SU-DHL-6 (cell line): Measurements from ENCODE around the gene CEACAM1.
"Not testable (repeated sequence)": the region's sequence is repeated elsewhere in the genome, so short reads cannot be mapped to it uniquely, and the experiment has no call there.

ENCODE experiments used
- H2AFZ ChIP-seq: fragments of 200-600 bp; sonication (generic); 2 replicates; pipeline ENCODE4 v1.6.1; 2014; ENCODE audit warnings: low read depth, mild to moderate bottlenecking, moderate library complexity, mixed read lengths, antibody characterized with exemption, low read length; ENCODE audit not compliant: severe bottlenecking
- H3F3A ChIP-seq: fragments of 200-600 bp; shearing (Covaris generic); 2 replicates; pipeline ENCODE4 v1.6.0; 2016; ENCODE audit warnings: antibody characterized with exemption, mild to moderate bottlenecking; ENCODE audit not compliant: insufficient read depth
- H3K27ac ChIP-seq: fragments of 200-600 bp; sonication (generic); 2 replicates; pipeline ENCODE4 v1.5.1; 2016; ENCODE audit warnings: low read depth, mild to moderate bottlenecking, low read length, moderate library complexity, mixed read lengths
- H3K27me3 ChIP-seq: fragments of 200-600 bp; sonication (generic), shearing (Covaris generic); 2 replicates; pipeline ENCODE4 v1.6.0; 2014; ENCODE audit warnings: mild to moderate bottlenecking, low read length
- H3K36me3 ChIP-seq: fragments of 200-600 bp; sonication (generic); 2 replicates; pipeline ENCODE4 v1.6.1; 2014; ENCODE audit warnings: mild to moderate bottlenecking, low read length, mixed read lengths
- H3K4me2 ChIP-seq: fragments of 300-600, 200-600 bp; shearing (Covaris generic), sonication (generic); 2 replicates; pipeline ENCODE4 v1.6.0; 2014; ENCODE audit warnings: low read length, low read depth, mild to moderate bottlenecking; ENCODE audit not compliant: poor library complexity, severe bottlenecking
- H3K4me3 ChIP-seq: fragments of 200-600 bp; sonication (generic); 2 replicates; pipeline ENCODE4 v1.5.1; 2014; ENCODE audit warnings: antibody characterized with exemption, low read length, mild to moderate bottlenecking, mixed read lengths; ENCODE audit not compliant: insufficient read depth, poor library complexity, severe bottlenecking
- H3K79me2 ChIP-seq: fragments of 200-600 bp; sonication (generic); 2 replicates; pipeline ENCODE4 v1.6.1; 2014; ENCODE audit warnings: mild to moderate bottlenecking, low read length, moderate library complexity; ENCODE audit not compliant: insufficient read depth
- H3K9ac ChIP-seq: fragments of 200-600 bp; sonication (generic); 2 replicates; pipeline ENCODE4 v1.7.0; 2014; ENCODE audit warnings: mild to moderate bottlenecking, low read length
- H3K9me2 ChIP-seq: fragments of 200-600 bp; sonication (generic); replicated peaks from 2 replicates; pipeline ENCODE4 v1.6.1; 2014; ENCODE audit warnings: low read length; ENCODE audit not compliant: insufficient read depth
- H3K9me3 ChIP-seq: fragments of 200-600 bp; sonication (generic); 2 replicates; pipeline ENCODE4 v1.6.1; 2014; ENCODE audit warnings: low read length, mixed read lengths; ENCODE audit not compliant: insufficient read depth
- H4K20me1 ChIP-seq: fragments of 200-600 bp; sonication (generic); 2 replicates; pipeline ENCODE4 v1.6.1; 2014; ENCODE audit warnings: low read depth, mild to moderate bottlenecking, antibody characterized with exemption, low read length, moderate library complexity, mixed read lengths
- EZH2phosphoT487 ChIP-seq: fragments of 200-600 bp; sonication (generic), shearing (Covaris generic); conservative IDR thresholded peaks from 2 replicates; pipeline ENCODE4 v1.6.1; 2018; ENCODE audit warnings: mild to moderate bottlenecking, antibody characterized with exemption, low read length, moderate library complexity, mixed read lengths
- TF ChIP-seq, protein P1 (sequence below): fragments of 200-600 bp; sonication (generic); IDR thresholded peaks from one replicate; pipeline ENCODE4 v1.5.1; 2017; ENCODE audit warnings: antibody characterized with exemption, mild to moderate bottlenecking, low read length, moderate library complexity; ENCODE audit not compliant: insufficient read depth, poor library complexity, severe bottlenecking

CEACAM1 gene

DNA sequence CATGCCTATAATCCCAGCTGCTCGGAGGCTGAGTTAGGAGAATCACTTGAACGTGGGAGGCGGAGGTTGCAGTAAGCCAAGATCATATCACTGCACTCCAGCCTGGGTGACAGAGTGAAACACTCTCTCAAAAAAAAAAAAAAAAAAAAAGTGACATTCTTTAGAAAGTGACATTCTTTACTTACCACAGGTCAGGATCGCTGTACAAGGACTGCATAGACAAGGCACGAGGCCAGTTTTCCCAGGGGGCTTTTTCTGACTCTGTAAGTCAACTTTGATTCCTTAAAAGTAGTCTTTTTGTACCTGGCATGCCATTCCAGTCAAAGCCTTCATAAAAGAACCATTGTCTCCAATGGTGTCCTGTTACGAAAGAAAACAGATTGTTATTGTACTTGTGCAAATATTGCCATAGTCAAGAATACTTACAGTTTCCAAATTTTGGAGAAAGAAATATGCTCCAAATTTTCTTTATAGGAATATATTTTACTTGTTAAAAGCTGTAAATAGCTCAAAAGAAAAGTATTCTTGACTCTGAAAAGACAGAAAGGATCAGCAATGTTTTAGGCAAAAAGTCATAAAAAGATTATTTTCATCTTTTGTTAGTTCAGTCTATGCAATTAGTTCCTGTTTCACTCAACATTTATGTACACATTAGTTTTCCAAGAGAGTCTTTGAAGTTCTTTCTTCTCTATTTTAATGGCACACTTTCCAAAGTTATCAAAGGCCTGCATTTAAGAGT is 39.3 kb downstream of the CEACAM1 start:
- Histone ChIP-seq H3K4me3 (no peak overlapping the region), H3K9ac (no peak overlapping the region), H3K9me2 (no peaks in the 10 kb centered on the region), H3K4me2 (no peak overlapping the region), H3K79me2 (no peaks in the 10 kb centered on the region), H4K20me1 (no peaks in the 10 kb centered on the region), H3K27me3 (no peaks in the 10 kb centered on the region), H3K27ac (no peak overlapping the region), H2AFZ (no peak overlapping the region), H3K9me3 (no peaks in the 10 kb centered on the region), H3F3A (no peaks in the 10 kb centered on the region), H3K36me3 (no peaks in the 10 kb centered on the region)
- TF ChIP-seq, protein P1, sequence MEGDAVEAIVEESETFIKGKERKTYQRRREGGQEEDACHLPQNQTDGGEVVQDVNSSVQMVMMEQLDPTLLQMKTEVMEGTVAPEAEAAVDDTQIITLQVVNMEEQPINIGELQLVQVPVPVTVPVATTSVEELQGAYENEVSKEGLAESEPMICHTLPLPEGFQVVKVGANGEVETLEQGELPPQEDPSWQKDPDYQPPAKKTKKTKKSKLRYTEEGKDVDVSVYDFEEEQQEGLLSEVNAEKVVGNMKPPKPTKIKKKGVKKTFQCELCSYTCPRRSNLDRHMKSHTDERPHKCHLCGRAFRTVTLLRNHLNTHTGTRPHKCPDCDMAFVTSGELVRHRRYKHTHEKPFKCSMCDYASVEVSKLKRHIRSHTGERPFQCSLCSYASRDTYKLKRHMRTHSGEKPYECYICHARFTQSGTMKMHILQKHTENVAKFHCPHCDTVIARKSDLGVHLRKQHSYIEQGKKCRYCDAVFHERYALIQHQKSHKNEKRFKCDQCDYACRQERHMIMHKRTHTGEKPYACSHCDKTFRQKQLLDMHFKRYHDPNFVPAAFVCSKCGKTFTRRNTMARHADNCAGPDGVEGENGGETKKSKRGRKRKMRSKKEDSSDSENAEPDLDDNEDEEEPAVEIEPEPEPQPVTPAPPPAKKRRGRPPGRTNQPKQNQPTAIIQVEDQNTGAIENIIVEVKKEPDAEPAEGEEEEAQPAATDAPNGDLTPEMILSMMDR = no peak
- no peak for TF ChIP-seq EZH2phosphoT487

DNA sequence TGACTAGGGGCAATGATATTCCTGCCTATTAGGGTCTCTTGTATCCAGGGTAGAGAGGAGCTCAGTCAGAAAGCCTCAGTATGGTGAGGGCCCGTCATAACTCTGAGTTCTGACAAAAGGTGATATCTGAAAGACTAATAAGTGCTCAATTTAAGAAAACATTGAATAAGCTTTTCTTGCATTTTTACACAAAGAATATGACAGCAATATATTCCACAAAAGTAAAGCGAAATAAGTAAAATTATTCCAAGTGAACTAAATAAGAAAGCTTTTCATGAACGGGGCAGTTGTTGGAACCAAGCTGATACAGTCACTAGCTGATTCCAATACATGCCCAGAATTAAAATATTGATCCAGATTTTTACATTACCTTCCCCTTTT is 40.5 kb downstream of the CEACAM1 start:
- Histone ChIP-seq H3F3A (no peaks in the 10 kb centered on the region), H3K4me2 (no peak overlapping the region), H3K36me3 (no peaks in the 10 kb centered on the region), H2AFZ (no peak overlapping the region), H3K79me2 (no peaks in the 10 kb centered on the region), H3K9me2 (no peaks in the 10 kb centered on the region), H4K20me1 (no peaks in the 10 kb centered on the region), H3K27me3 (no peaks in the 10 kb centered on the region), H3K9me3 (no peaks in the 10 kb centered on the region), H3K27ac (no peak overlapping the region), H3K4me3 (no peak overlapping the region), H3K9ac (no peak overlapping the region)
- TF ChIP-seq EZH2phosphoT487 = no peak
- TF ChIP-seq, protein P1 = no peak

DNA sequence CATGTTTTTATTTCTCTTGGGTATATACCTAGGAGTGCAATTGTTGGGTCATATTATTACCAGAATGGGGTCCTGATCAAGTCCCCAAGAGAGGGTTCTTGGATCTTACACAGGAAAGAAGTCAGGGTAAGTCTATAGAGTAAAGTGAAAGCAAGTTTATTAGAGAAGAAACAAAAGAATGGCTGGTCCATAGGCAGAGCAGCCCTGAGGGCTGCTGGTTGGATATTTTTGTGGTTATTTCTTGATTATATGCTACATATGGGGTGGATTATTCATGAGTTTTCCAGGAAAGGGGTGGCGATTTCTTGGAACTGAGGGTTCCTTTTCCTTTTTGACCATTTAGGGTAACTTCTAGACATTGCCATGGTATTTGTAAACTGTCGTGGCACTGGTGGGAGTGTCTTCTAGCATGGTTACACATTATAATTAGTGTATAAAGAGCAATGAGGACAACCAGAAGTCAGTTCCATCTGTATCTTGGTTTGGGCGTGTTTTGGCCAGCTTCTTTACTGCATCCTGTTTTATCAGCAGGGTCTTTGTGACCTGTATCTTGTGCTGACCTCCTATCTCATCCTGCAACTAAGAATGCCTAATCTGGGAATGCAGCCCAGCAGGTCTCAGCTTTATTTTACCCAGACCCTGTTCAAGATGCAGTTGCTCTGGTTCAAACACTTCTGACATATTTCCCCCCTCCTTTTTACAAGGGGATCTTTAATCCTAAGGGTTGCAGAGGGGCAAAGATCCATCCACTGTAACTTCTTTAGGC is 41.1 kb downstream of the CEACAM1 start:
- no peak overlapping the region for H3K4me2 ChIP-seq
- TF ChIP-seq, protein P1 = no peak
- TF ChIP-seq EZH2phosphoT487 = no peak
- no peaks in the 10 kb centered on the region for H3K9me3 ChIP-seq
- H3K27me3 ChIP-seq = no peaks in the 10 kb centered on the region
- no peaks in the 10 kb centered on the region for H3K36me3 ChIP-seq
- no peaks in the 10 kb centered on the region for H4K20me1 ChIP-seq
- H2AFZ ChIP-seq = no peak overlapping the region
- H3F3A ChIP-seq = no peaks in the 10 kb centered on the region
- no peaks in the 10 kb centered on the region for H3K9me2 ChIP-seq
- H3K4me3 ChIP-seq = no peak overlapping the region
- H3K27ac ChIP-seq = no peak overlapping the region
- H3K9ac ChIP-seq = no peak overlapping the region
- no peaks in the 10 kb centered on the region for H3K79me2 ChIP-seq

- H2AFZ ChIP-seq, H3F3A ChIP-seq, H3K4me2 ChIP-seq, H3K9me3 ChIP-seq, H3K9me2 ChIP-seq, H4K20me1 ChIP-seq, H3K27ac ChIP-seq, H3K79me2 ChIP-seq, H3K27me3 ChIP-seq, H3K9ac ChIP-seq, H3K4me3 ChIP-seq, H3K36me3 ChIP-seq: not testable (repeated sequence)
Measured at GRCh38 chr19:42485036-42485435, 43.2 kb downstream of the CEACAM1 start.
